GM12864 (cell line): ENCODE measurements around the gene UBA1.

ENCODE experiments used
- DNase-seq: peaks from one replicate; pipeline ENCODE4 v3.0.0-alpha.2; 2011; ENCODE audit warnings: low read depth
- H3K4me3 ChIP-seq: 2 replicates; pipeline ENCODE4 v1.5.1; 2011; ENCODE audit warnings: mild to moderate bottlenecking, low read depth, low read length, control low read depth
- CTCF ChIP-seq: IDR thresholded peaks from 2 replicates; pipeline ENCODE4 v1.5.1; 2011; ENCODE audit warnings: low read depth, mild to moderate bottlenecking, moderate library complexity, low read length, control low read depth, inconsistent platforms; ENCODE audit errors: missing control alignments

UBA1 gene

GRCh38 chrX:47169726-47170515 lies 23.7 kb upstream of the UBA1 start:
- DNase-seq, result no peak
- no peak overlapping the region for H3K4me3 ChIP-seq
- no peak for TF ChIP-seq CTCF

- TF ChIP-seq CTCF, result no peak
- DNase-seq, result no peak
- H3K4me3 ChIP-seq, result no peak overlapping the region
Measured at GRCh38 chrX:47170861-47171692, 22.6 kb upstream of the UBA1 start.

GRCh38 chrX:47171996-47172395 lies 21.6 kb upstream of the UBA1 start:
- no peak for TF ChIP-seq CTCF
- H3K4me3 ChIP-seq, result no peak overlapping the region
- no peak for DNase-seq

GRCh38 chrX:47172549-47172948 lies 21.1 kb upstream of the UBA1 start:
- no peak overlapping the region for H3K4me3 ChIP-seq
- no peak for TF ChIP-seq CTCF
- no peak for DNase-seq

- no peak for TF ChIP-seq CTCF
- DNase-seq, result no peak
- no peak overlapping the region for H3K4me3 ChIP-seq
Measured at GRCh38 chrX:47172971-47173792, 20.4 kb upstream of the UBA1 start.

- DNase-seq, result no peak
- no peak for TF ChIP-seq CTCF
- H3K4me3 ChIP-seq, result no peak overlapping the region
Measured at GRCh38 chrX:47174376-47174775, 19.3 kb upstream of the UBA1 start.
